ENCODE results near the gene OGFR.

GRCh38 chr20:62763404-62763803 lies 41.2 kb upstream of the OGFR start:
- TF ChIP-seq CTCF (IDR thresholded peaks at IDR 0.05; ENCODE audit: low read depth, low read length) (no peak), POLR2A (IDR thresholded peaks at IDR 0.05; ENCODE audit: extremely low read depth, insufficient read length) (no peak), MYC (IDR thresholded peaks at IDR 0.05; ENCODE audit: low read depth, low read length) (no peak), MAX (IDR thresholded peaks at IDR 0.05; ENCODE audit: low read depth, low read length) (no peak)

Data from NB4 (cell line).